Osteoblast (primary cell): ENCODE results near the gene RNF217. TPM values are rescaled to one million over a fixed set of nuclear protein-coding genes. Genes with fewer than 3 reads are reported as not detected.

Experiments
- DNase-seq: peaks from one replicate; pipeline ENCODE4 v3.0.0; 2011; ENCODE audit warnings: low spot score, mixed read lengths; ENCODE audit not compliant: insufficient read length; ENCODE audit errors: missing footprints
- H2AFZ ChIP-seq: 2 replicates; pipeline ENCODE4 v1.6.0; 2011; ENCODE audit warnings: mild to moderate bottlenecking, low read length
- H3K27ac ChIP-seq: 2 replicates; pipeline ENCODE4 v1.5.1; 2011; ENCODE audit warnings: mild to moderate bottlenecking, low read depth, low read length, moderate library complexity
- H3K27me3 ChIP-seq: 2 replicates; pipeline ENCODE4 v1.6.0; 2012; ENCODE audit warnings: mild to moderate bottlenecking, control low read depth, inconsistent platforms, low read length, moderate library complexity; ENCODE audit not compliant: insufficient read depth
- H3K36me3 ChIP-seq: 2 replicates; pipeline ENCODE4 v1.5.1; 2011; ENCODE audit warnings: mild to moderate bottlenecking, low read length, control low read depth, moderate library complexity; ENCODE audit not compliant: insufficient read depth
- H3K4me1 ChIP-seq: 2 replicates; pipeline ENCODE4 v1.5.1; 2011; ENCODE audit warnings: mild to moderate bottlenecking, low read length, control low read depth, moderate library complexity; ENCODE audit not compliant: insufficient read depth
- H3K4me2 ChIP-seq: 2 replicates; pipeline ENCODE4 v1.6.0; 2011; ENCODE audit warnings: mild to moderate bottlenecking, low read length; ENCODE audit not compliant: insufficient read depth
- H3K4me3 ChIP-seq: fragments of 200-600 bp; sonication (generic); 3 replicates; pipeline ENCODE4 v1.5.1; 2012; ENCODE audit warnings: mild to moderate bottlenecking, low read length, inconsistent platforms; ENCODE audit not compliant: insufficient read depth
- H3K79me2 ChIP-seq: 2 replicates; pipeline ENCODE4 v1.6.0; 2012; ENCODE audit warnings: mild to moderate bottlenecking, low read length, control low read depth, inconsistent platforms; ENCODE audit not compliant: insufficient read depth
- H3K9me3 ChIP-seq: 2 replicates; pipeline ENCODE4 v1.5.1; 2011; ENCODE audit warnings: low read depth, low read length, control low read depth
- H4K20me1 ChIP-seq: 2 replicates; pipeline ENCODE4 v1.6.0; 2012; ENCODE audit warnings: mild to moderate bottlenecking, low read length, control low read depth; ENCODE audit not compliant: insufficient read depth
- CTCF ChIP-seq: IDR thresholded peaks from 2 replicates; pipeline ENCODE4 v1.5.1; 2011; ENCODE audit warnings: mild to moderate bottlenecking, low read depth, low read length, moderate library complexity; ENCODE audit errors: extremely low read depth
- total RNA-seq: library from RNA; depleted of rRNA; stranded (reverse); fragments of >200 nt; gene quantifications from 2 replicates; pipeline ENCODE4 v1.2.3, GENCODE V29; 2012

The RNF217 gene
- total RNA-seq, 1 donor = 22.8 TPM

- Histone ChIP-seq H3K36me3 (no peaks in the 10 kb centered on the region), H3K4me3 (no peak overlapping the region), H3K4me1 (peaks cover 22% of the 10 kb centered on the region), H3K4me2 (peak overlapping the region; percentile 52), H4K20me1 (peaks cover 2% of the 10 kb centered on the region), H3K79me2 (peaks cover 26% of the 10 kb centered on the region), H3K27ac (no peak overlapping the region), H2AFZ (no peak overlapping the region), H3K27me3 (no peaks in the 10 kb centered on the region), H3K9me3 (no peaks in the 10 kb centered on the region)
- DNase-seq = no peak
- no peak for TF ChIP-seq CTCF
Observed at GRCh38 chr6:124958149-124958548, 4.1 kb upstream of the RNF217 start.

- peak overlapping the region; percentile 52 for H3K4me2 ChIP-seq
- peaks cover 3% of the 10 kb centered on the region for H4K20me1 ChIP-seq
- H3K4me3 ChIP-seq = no peak overlapping the region
- H3K9me3 ChIP-seq = no peaks in the 10 kb centered on the region
- no peak for TF ChIP-seq CTCF
- no peak overlapping the region for H2AFZ ChIP-seq
- H3K27me3 ChIP-seq = no peaks in the 10 kb centered on the region
- peaks cover 22% of the 10 kb centered on the region for H3K4me1 ChIP-seq
- no peak for DNase-seq
- peaks cover 33% of the 10 kb centered on the region for H3K79me2 ChIP-seq
- no peak overlapping the region for H3K27ac ChIP-seq
- H3K36me3 ChIP-seq = no peaks in the 10 kb centered on the region
Observed at GRCh38 chr6:124958759-124959354, 3.4 kb upstream of the RNF217 start.

GRCh38 chr6:124960757-124961463 is 1.3 kb upstream of the RNF217 start:
- no peak for TF ChIP-seq CTCF
- H3K79me2 ChIP-seq = peaks cover 49% of the 10 kb centered on the region
- peaks cover 2% of the 10 kb centered on the region for H3K36me3 ChIP-seq
- no peaks in the 10 kb centered on the region for H3K9me3 ChIP-seq
- H3K4me1 ChIP-seq = peaks cover 34% of the 10 kb centered on the region
- H3K4me3 ChIP-seq = peak overlapping the region; percentile 90
- H3K27ac ChIP-seq = peak overlapping the region; percentile 87
- H2AFZ ChIP-seq = no peak overlapping the region
- peak; percentile 69 for DNase-seq
- H3K4me2 ChIP-seq = peak overlapping the region; percentile 94
- peaks cover 10% of the 10 kb centered on the region for H4K20me1 ChIP-seq
- no peaks in the 10 kb centered on the region for H3K27me3 ChIP-seq

- H3K27ac ChIP-seq = peak overlapping the region; percentile 87
- H3K4me3 ChIP-seq = peak overlapping the region; percentile 90
- peak overlapping the region; percentile 24 for H2AFZ ChIP-seq
- TF ChIP-seq CTCF = no peak
- H3K9me3 ChIP-seq = no peaks in the 10 kb centered on the region
- DNase-seq = no peak
- H3K27me3 ChIP-seq = no peaks in the 10 kb centered on the region
- H3K79me2 ChIP-seq = peaks cover 49% of the 10 kb centered on the region
- H3K4me1 ChIP-seq = peaks cover 34% of the 10 kb centered on the region
- peak overlapping the region; percentile 94 for H3K4me2 ChIP-seq
- peaks cover 4% of the 10 kb centered on the region for H3K36me3 ChIP-seq
- peaks cover 8% of the 10 kb centered on the region for H4K20me1 ChIP-seq
Observed at GRCh38 chr6:124961464-124961776, 817 bp upstream of the RNF217 start.
